Loucy (cell line): ENCODE measurements around the gene GUCD1.

Experiments used
- H2AFZ ChIP-seq: fragments of 200-600 bp; sonication (generic); 2 replicates; pipeline ENCODE4 v1.6.0; 2016; ENCODE audit warnings: antibody characterized with exemption, mild to moderate bottlenecking, low read length, moderate library complexity
- H3F3A ChIP-seq: fragments of 200-600 bp; 2 replicates; pipeline ENCODE4 v1.6.0; 2016; ENCODE audit warnings: antibody characterized with exemption, low read depth, mild to moderate bottlenecking
- H3K27me3 ChIP-seq: fragments of 200-600 bp; sonication (generic); 2 replicates; pipeline ENCODE4 v1.6.1; 2014; ENCODE audit warnings: low read length, mild to moderate bottlenecking; ENCODE audit not compliant: insufficient read depth, poor library complexity, severe bottlenecking
- H3K36me3 ChIP-seq: fragments of 200-600 bp; sonication (generic); 2 replicates; pipeline ENCODE4 v1.6.1; 2016; ENCODE audit warnings: low read length; ENCODE audit not compliant: insufficient read depth
- H3K4me1 ChIP-seq: fragments of 200-600 bp; sonication (generic); 2 replicates; pipeline ENCODE4 v1.5.1; 2014; ENCODE audit warnings: low read length, mild to moderate bottlenecking; ENCODE audit not compliant: insufficient read depth, poor library complexity, severe bottlenecking
- H3K4me2 ChIP-seq: fragments of 200-600 bp; sonication (generic); 2 replicates; pipeline ENCODE4 v1.6.0; 2014; ENCODE audit warnings: antibody characterized with exemption, low read length, low read depth, mild to moderate bottlenecking; ENCODE audit not compliant: poor library complexity, severe bottlenecking
- H3K4me3 ChIP-seq: fragments of 200-600 bp; sonication (generic); 2 replicates; pipeline ENCODE4 v1.5.1; 2014; ENCODE audit warnings: low read length, mild to moderate bottlenecking, mixed read lengths; ENCODE audit not compliant: poor library complexity, severe bottlenecking
- H3K79me2 ChIP-seq: fragments of 200-600 bp; sonication (generic); 2 replicates; pipeline ENCODE4 v1.6.1; 2014; ENCODE audit warnings: low read length; ENCODE audit not compliant: insufficient read depth
- H3K9ac ChIP-seq: fragments of 200-600 bp; sonication (generic); 2 replicates; pipeline ENCODE4 v1.6.0; 2014; ENCODE audit warnings: mild to moderate bottlenecking, low read depth, low read length, moderate library complexity; ENCODE audit not compliant: poor library complexity, severe bottlenecking
- H3K9me2 ChIP-seq: fragments of 200-600 bp; sonication (generic); replicated peaks from 2 replicates; pipeline ENCODE4 v1.6.1; 2016; ENCODE audit warnings: low read depth, low read length, mixed read lengths
- H3K9me3 ChIP-seq: fragments of 200-600 bp; sonication (generic); 2 replicates; pipeline ENCODE4 v1.6.1; 2014; ENCODE audit warnings: mild to moderate bottlenecking, antibody characterized with exemption, low read length, low read depth; ENCODE audit not compliant: insufficient read depth
- H4K20me1 ChIP-seq: fragments of 200-600 bp; sonication (generic); 2 replicates; pipeline ENCODE4 v1.6.0; 2014; ENCODE audit warnings: antibody characterized with exemption, low read length, mild to moderate bottlenecking; ENCODE audit not compliant: insufficient read depth, poor library complexity, severe bottlenecking
- EZH2phosphoT487 ChIP-seq: fragments of 200-600 bp; IDR thresholded peaks from 2 replicates; pipeline ENCODE4 v1.6.1; 2018; ENCODE audit warnings: antibody characterized with exemption, mild to moderate bottlenecking, moderate library complexity, borderline replicate concordance
- TF ChIP-seq, protein P1 (sequence below): fragments of 200-600 bp; sonication (generic); conservative IDR thresholded peaks from 2 replicates; pipeline ENCODE4 v1.5.1; 2014; ENCODE audit warnings: mild to moderate bottlenecking, antibody characterized with exemption, low read length

The GUCD1 gene

DNA sequence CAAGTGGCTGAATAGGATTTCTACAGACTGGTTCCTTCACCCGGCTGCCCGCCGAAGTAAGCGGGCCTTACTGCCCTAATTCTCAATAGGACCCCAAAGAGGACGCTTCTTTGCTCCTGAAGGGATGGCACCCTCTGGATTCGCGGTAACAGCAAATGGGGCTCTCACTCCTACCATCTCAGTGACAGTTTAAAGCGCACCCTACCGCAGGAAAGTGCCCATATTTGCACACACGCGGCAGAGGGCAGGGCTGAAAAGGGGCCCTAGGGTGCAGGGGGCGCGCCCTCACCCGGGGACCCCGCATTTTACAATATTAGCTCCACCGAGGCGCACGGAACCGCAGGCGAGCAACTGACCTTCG lies 60.8 kb downstream of the GUCD1 start:
- Histone ChIP-seq H3K36me3 (no peaks in the 10 kb centered on the region), H3K9ac (no peak overlapping the region), H3K9me2 (no peaks in the 10 kb centered on the region), H3F3A (no peaks in the 10 kb centered on the region), H3K9me3 (no peaks in the 10 kb centered on the region), H3K4me1 (peaks cover 27% of the 10 kb centered on the region), H3K79me2 (no peaks in the 10 kb centered on the region), H2AFZ (no peak overlapping the region), H3K4me3 (no peak overlapping the region), H3K4me2 (no peak overlapping the region), H4K20me1 (no peaks in the 10 kb centered on the region), H3K27me3 (no peaks in the 10 kb centered on the region)
- TF ChIP-seq, protein P1, sequence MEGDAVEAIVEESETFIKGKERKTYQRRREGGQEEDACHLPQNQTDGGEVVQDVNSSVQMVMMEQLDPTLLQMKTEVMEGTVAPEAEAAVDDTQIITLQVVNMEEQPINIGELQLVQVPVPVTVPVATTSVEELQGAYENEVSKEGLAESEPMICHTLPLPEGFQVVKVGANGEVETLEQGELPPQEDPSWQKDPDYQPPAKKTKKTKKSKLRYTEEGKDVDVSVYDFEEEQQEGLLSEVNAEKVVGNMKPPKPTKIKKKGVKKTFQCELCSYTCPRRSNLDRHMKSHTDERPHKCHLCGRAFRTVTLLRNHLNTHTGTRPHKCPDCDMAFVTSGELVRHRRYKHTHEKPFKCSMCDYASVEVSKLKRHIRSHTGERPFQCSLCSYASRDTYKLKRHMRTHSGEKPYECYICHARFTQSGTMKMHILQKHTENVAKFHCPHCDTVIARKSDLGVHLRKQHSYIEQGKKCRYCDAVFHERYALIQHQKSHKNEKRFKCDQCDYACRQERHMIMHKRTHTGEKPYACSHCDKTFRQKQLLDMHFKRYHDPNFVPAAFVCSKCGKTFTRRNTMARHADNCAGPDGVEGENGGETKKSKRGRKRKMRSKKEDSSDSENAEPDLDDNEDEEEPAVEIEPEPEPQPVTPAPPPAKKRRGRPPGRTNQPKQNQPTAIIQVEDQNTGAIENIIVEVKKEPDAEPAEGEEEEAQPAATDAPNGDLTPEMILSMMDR: no peak
- TF ChIP-seq EZH2phosphoT487: no peak

DNA sequence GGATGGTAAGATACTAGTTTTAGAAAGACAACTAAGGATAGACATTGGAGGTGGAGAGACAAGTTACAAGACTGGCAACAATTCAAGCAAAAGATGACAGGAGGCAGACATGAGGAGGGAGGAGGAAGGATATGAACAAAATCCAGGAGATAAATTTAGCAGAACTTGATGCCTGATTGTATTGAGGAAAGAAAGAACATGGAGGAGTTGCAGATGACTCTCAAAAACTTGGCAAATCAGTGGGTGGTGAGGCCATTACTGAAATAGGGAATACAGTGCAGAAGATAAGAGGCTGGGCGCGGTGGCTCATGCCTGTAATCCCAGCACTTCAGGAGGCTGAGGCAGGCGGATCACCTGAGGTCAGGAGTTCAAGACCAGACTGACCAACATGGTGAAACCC lies 62.5 kb downstream of the GUCD1 start:
- peaks cover 11% of the 10 kb centered on the region for H3K4me1 ChIP-seq
- no peaks in the 10 kb centered on the region for H3K9me2 ChIP-seq
- no peak for TF ChIP-seq EZH2phosphoT487
- TF ChIP-seq, protein P1: no peak
- no peak overlapping the region for H3K4me2 ChIP-seq
- no peaks in the 10 kb centered on the region for H3F3A ChIP-seq
- no peaks in the 10 kb centered on the region for H4K20me1 ChIP-seq
- H3K4me3 ChIP-seq: no peak overlapping the region
- no peaks in the 10 kb centered on the region for H3K27me3 ChIP-seq
- no peak overlapping the region for H3K9ac ChIP-seq
- no peaks in the 10 kb centered on the region for H3K36me3 ChIP-seq
- no peak overlapping the region for H2AFZ ChIP-seq
- H3K9me3 ChIP-seq: no peaks in the 10 kb centered on the region
- no peaks in the 10 kb centered on the region for H3K79me2 ChIP-seq
